Peyer's patch (tissue), 4 donors: ENCODE results near the gene RNASE11. TPM values are rescaled to one million over a fixed set of nuclear protein-coding genes. Genes with fewer than 3 reads are reported as not detected.

Experiments used
- DNase-seq, 3 donors: peaks; one replicate each; pipeline ENCODE4 v3.0.0-alpha.2; 2017 to 2019
- H3K27ac ChIP-seq, 4 donors: fragments of 200-600 bp; sonication (generic); one replicate each; pipeline ENCODE4 v1.5.1; 2016 to 2019
- H3K27me3 ChIP-seq, 2 donors: fragments of 200-600 bp; sonication (generic); one replicate each; pipeline ENCODE4 v1.5.1; 2019
- H3K36me3 ChIP-seq, 3 donors: fragments of 200-600 bp; sonication (generic); one replicate each; pipeline ENCODE4 v1.5.1; 2016 to 2019
- H3K4me1 ChIP-seq, 4 donors: fragments of 200-600 bp; sonication (generic); one replicate each; pipeline ENCODE4 v1.5.1; 2016 to 2019
- H3K4me3 ChIP-seq, 4 donors: fragments of 200-600 bp; sonication (generic); 1 replicate in 3 of 4; 2 replicates in 1 of 4; pipeline ENCODE4 v1.5.1; 2016 to 2019; ENCODE audit warnings: mild to moderate bottlenecking in 1 of 4
- H3K9me3 ChIP-seq, 4 donors: fragments of 200-600 bp; sonication (generic); one replicate each; pipeline ENCODE4 v1.5.1; 2016 to 2019; ENCODE audit warnings: mild to moderate bottlenecking in 1 of 4
- CTCF ChIP-seq, 6 experiments: fragments of 450-650 bp in 4 of 6; fragments of 200-600 bp in 2 of 6; sonication (generic) in 1 of 6; IDR thresholded peaks; one replicate each; pipeline ENCODE4 v1.5.1; 2017 to 2019; ENCODE audit warnings: antibody characterized with exemption in 6 of 6, mild to moderate bottlenecking in 3 of 6, moderate library complexity in 1 of 6
- POLR2A ChIP-seq, 2 donors: fragments of 450-650 bp; IDR thresholded peaks; one replicate each; pipeline ENCODE4 v1.5.1; 2017; ENCODE audit warnings: antibody characterized with exemption in 2 of 2, mild to moderate bottlenecking in 2 of 2, moderate library complexity in 2 of 2
- total RNA-seq, 4 donors: library from RNA; depleted of rRNA; stranded (reverse); fragments of >200 nt; gene quantifications; one replicate each; pipeline ENCODE4 v1.1.0, GENCODE V29; 2016

Gene RNASE11
- total RNA-seq, 4 donors from 2014 or later: not detected

GRCh38 chr14:20556500-20557211 lies 31.1 kb downstream of the RNASE11 start:
- DNase-seq: no peak
- H3K27me3 ChIP-seq: no peaks in the 10 kb centered on the region
- no peaks in the 10 kb centered on the region for H3K9me3 ChIP-seq
- no peaks in the 10 kb centered on the region for H3K36me3 ChIP-seq
- no peaks in the 10 kb centered on the region for H3K4me1 ChIP-seq
- H3K4me3 ChIP-seq: no peak overlapping the region
- TF ChIP-seq CTCF (IDR thresholded peaks at IDR 0.05) (no peak), POLR2A (IDR thresholded peaks at IDR 0.05) (no peak)
- H3K27ac ChIP-seq: no peak overlapping the region

GRCh38 chr14:20555845-20556244 lies 32.0 kb downstream of the RNASE11 start:
- H3K9me3 ChIP-seq: no peaks in the 10 kb centered on the region
- H3K27me3 ChIP-seq: no peaks in the 10 kb centered on the region
- H3K36me3 ChIP-seq: no peaks in the 10 kb centered on the region
- no peak overlapping the region for H3K27ac ChIP-seq
- TF ChIP-seq CTCF (IDR thresholded peaks at IDR 0.05): no peak
- TF ChIP-seq POLR2A (IDR thresholded peaks at IDR 0.05): no peak
- no peaks in the 10 kb centered on the region for H3K4me1 ChIP-seq
- no peak for DNase-seq
- H3K4me3 ChIP-seq: no peak overlapping the region

GRCh38 chr14:20553024-20553423 lies 34.8 kb downstream of the RNASE11 start:
- Histone ChIP-seq H3K4me1 (no peaks in the 10 kb centered on the region), H3K4me3 (no peak overlapping the region), H3K9me3 (no peaks in the 10 kb centered on the region), H3K27me3 (no peaks in the 10 kb centered on the region), H3K27ac (no peak overlapping the region), H3K36me3 (no peaks in the 10 kb centered on the region)
- TF ChIP-seq POLR2A (IDR thresholded peaks at IDR 0.05) (no peak), CTCF (IDR thresholded peaks at IDR 0.05) (no peak)
- DNase-seq: no peak

- H3K27me3 ChIP-seq: no peaks in the 10 kb centered on the region
- no peak overlapping the region for H3K27ac ChIP-seq
- DNase-seq: no peak
- TF ChIP-seq CTCF (IDR thresholded peaks at IDR 0.05): no peak
- no peaks in the 10 kb centered on the region for H3K36me3 ChIP-seq
- H3K4me3 ChIP-seq: no peak overlapping the region
- no peaks in the 10 kb centered on the region for H3K9me3 ChIP-seq
- no peaks in the 10 kb centered on the region for H3K4me1 ChIP-seq
These were observed 36.2 kb downstream of the RNASE11 start for GRCh38 chr14:20551606-20552005.

GRCh38 chr14:20550926-20551325 lies 36.9 kb downstream of the RNASE11 start:
- Histone ChIP-seq H3K36me3 (no peaks in the 10 kb centered on the region), H3K9me3 (no peaks in the 10 kb centered on the region), H3K27ac (no peak overlapping the region), H3K4me1 (no peaks in the 10 kb centered on the region), H3K4me3 (no peak overlapping the region), H3K27me3 (no peaks in the 10 kb centered on the region)
- no peak for DNase-seq
- TF ChIP-seq CTCF (IDR thresholded peaks at IDR 0.05) (no peak), POLR2A (IDR thresholded peaks at IDR 0.05) (no peak)
